Fibroblast of lung (primary cell): ENCODE data around the gene EYA3. TPM values are rescaled to one million over a fixed set of nuclear protein-coding genes. Genes with fewer than 3 reads are reported as not detected.

Source experiments
- DNase-seq, 2 donors: peaks; one replicate each; pipeline versions ENCODE4 v3.0.0 to v3.0.0-alpha.2; 2010; ENCODE audit warnings: low read depth in 2 of 2
- H2AFZ ChIP-seq: 2 replicates; pipeline ENCODE4 v1.5.1; 2012; ENCODE audit warnings: low read length, control low read depth, inconsistent platforms
- H3K27ac ChIP-seq: 2 replicates; pipeline ENCODE4 v1.5.1; 2011; ENCODE audit warnings: low read length, control low read depth; ENCODE audit not compliant: insufficient read depth
- H3K27me3 ChIP-seq: 2 replicates; pipeline ENCODE4 v1.5.1; 2011; ENCODE audit warnings: mild to moderate bottlenecking, low read length; ENCODE audit not compliant: control insufficient read depth, insufficient read depth
- H3K36me3 ChIP-seq: 2 replicates; pipeline ENCODE4 v1.5.1; 2011; ENCODE audit warnings: low read length; ENCODE audit not compliant: control insufficient read depth, insufficient read depth
- H3K4me1 ChIP-seq: 2 replicates; pipeline ENCODE4 v1.5.1; 2011; ENCODE audit warnings: low read length; ENCODE audit not compliant: control insufficient read depth, insufficient read depth; ENCODE audit errors: extremely low read depth
- H3K4me2 ChIP-seq: 2 replicates; pipeline ENCODE4 v1.5.1; 2011; ENCODE audit warnings: low read length, control low read depth; ENCODE audit not compliant: insufficient read depth; ENCODE audit errors: extremely low read depth
- H3K4me3 ChIP-seq, 4 experiments: fragments of 200-600 bp in 1 of 4; sonication (generic) in 1 of 4; replicated peaks in 1 of 4; 2 replicates each; pipeline ENCODE4 v1.5.1; 2011 to 2016; ENCODE audit warnings: low read length in 4 of 4, low read depth in 3 of 4, mild to moderate bottlenecking in 3 of 4, control low read depth in 2 of 4, inconsistent platforms in 1 of 4, mixed read lengths in 1 of 4; ENCODE audit not compliant: insufficient read depth in 1 of 4; ENCODE audit errors: control extremely low read depth in 1 of 4
- H3K79me2 ChIP-seq: 2 replicates; pipeline ENCODE4 v1.5.1; 2012; ENCODE audit warnings: mild to moderate bottlenecking, low read length, inconsistent platforms; ENCODE audit not compliant: control insufficient read depth, insufficient read depth
- H3K9ac ChIP-seq: 2 replicates; pipeline ENCODE4 v1.5.1; 2011; ENCODE audit warnings: mild to moderate bottlenecking, low read length, control low read depth; ENCODE audit not compliant: insufficient read depth
- H3K9me3 ChIP-seq: 2 replicates; pipeline ENCODE4 v1.5.1; 2012; ENCODE audit warnings: low read depth, low read length; ENCODE audit not compliant: control insufficient read depth, insufficient read depth
- H4K20me1 ChIP-seq: 2 replicates; pipeline ENCODE4 v1.5.1; 2011; ENCODE audit warnings: low read length; ENCODE audit not compliant: control insufficient read depth, insufficient read depth; ENCODE audit errors: extremely low read depth
- EZH2 ChIP-seq: IDR thresholded peaks from 2 replicates; pipeline ENCODE4 v1.5.1; 2012; ENCODE audit warnings: low read length, control low read depth, mild to moderate bottlenecking; ENCODE audit errors: missing control alignments
- polyA plus RNA-seq, 2 donors: library from polyadenylated mRNA; depleted of rRNA in 1 of 2; stranded (reverse) in 1 of 2; unstranded in 1 of 2; fragments of >200 nt; gene quantifications; 2 replicates each; pipeline ENCODE4 v1.2.1, GENCODE V29; 2011 to 2012; ENCODE audit warnings: missing spikeins in 1 of 2
- total RNA-seq: library from RNA; depleted of rRNA; stranded (reverse); fragments of >200 nt; gene quantifications from 2 replicates; pipeline ENCODE4 v1.2.1, GENCODE V29; 2014
- TF ChIP-seq, protein P1 (sequence below), 2 donors: IDR thresholded peaks in 1 of 2; conservative IDR thresholded peaks in 1 of 2; 1 replicate in 1 of 2; 2 replicates in 1 of 2; pipeline ENCODE4 v1.5.1; 2011 to 2012; ENCODE audit warnings: low read length in 2 of 2, control low read depth in 1 of 2, inconsistent platforms in 1 of 2, low read depth in 1 of 2, mild to moderate bottlenecking in 1 of 2

EYA3 gene
- total and polyA plus RNA-seq, 2 donors (not counting 1 experiment from before 2014, with no cell fraction given) = 11.2 to 17.5 TPM

DNA sequence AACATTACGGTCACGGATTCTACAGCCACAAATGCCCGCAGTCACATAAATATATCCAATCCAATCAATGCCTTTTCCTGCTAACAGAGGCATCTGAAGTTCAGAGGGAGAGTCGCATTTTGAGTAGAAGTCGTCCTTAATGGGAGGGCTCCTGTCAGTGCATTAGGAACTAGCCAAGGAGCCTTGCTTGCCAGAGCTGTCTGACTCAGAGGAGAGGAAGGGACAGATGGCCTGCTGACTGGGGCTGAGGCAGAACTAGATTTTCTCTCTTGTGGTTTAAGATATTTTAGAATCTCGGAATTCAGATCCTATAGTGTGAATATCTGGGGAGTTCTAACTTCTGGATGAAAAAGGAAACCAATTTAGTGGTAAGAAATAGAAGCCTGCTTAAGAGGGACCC lies 118.0 kb downstream of the EYA3 start:
- no peaks in the 10 kb centered on the region for H4K20me1 ChIP-seq
- H3K27ac ChIP-seq = peak overlapping the region; percentile 55
- peak; percentile 86 to 94 for DNase-seq
- no peak overlapping the region for H3K9ac ChIP-seq
- H3K4me3 ChIP-seq = no peak overlapping the region
- H3K27me3 ChIP-seq = no peaks in the 10 kb centered on the region
- H3K9me3 ChIP-seq = no peaks in the 10 kb centered on the region
- H3K36me3 ChIP-seq = peaks cover 8% of the 10 kb centered on the region
- peaks cover 19% of the 10 kb centered on the region for H3K4me1 ChIP-seq
- H3K79me2 ChIP-seq = no peaks in the 10 kb centered on the region
- TF ChIP-seq, protein P1, sequence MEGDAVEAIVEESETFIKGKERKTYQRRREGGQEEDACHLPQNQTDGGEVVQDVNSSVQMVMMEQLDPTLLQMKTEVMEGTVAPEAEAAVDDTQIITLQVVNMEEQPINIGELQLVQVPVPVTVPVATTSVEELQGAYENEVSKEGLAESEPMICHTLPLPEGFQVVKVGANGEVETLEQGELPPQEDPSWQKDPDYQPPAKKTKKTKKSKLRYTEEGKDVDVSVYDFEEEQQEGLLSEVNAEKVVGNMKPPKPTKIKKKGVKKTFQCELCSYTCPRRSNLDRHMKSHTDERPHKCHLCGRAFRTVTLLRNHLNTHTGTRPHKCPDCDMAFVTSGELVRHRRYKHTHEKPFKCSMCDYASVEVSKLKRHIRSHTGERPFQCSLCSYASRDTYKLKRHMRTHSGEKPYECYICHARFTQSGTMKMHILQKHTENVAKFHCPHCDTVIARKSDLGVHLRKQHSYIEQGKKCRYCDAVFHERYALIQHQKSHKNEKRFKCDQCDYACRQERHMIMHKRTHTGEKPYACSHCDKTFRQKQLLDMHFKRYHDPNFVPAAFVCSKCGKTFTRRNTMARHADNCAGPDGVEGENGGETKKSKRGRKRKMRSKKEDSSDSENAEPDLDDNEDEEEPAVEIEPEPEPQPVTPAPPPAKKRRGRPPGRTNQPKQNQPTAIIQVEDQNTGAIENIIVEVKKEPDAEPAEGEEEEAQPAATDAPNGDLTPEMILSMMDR (conservative IDR thresholded peaks at IDR 0.05 in 1 of 2, IDR thresholded peaks at IDR 0.05 in 1 of 2; ENCODE audit: low read depth in 1 of 2, low read length in 2 of 2) = no peak
- no peak for TF ChIP-seq EZH2
- H3K4me2 ChIP-seq = peak overlapping the region; percentile 6
- H2AFZ ChIP-seq = no peak overlapping the region

DNA sequence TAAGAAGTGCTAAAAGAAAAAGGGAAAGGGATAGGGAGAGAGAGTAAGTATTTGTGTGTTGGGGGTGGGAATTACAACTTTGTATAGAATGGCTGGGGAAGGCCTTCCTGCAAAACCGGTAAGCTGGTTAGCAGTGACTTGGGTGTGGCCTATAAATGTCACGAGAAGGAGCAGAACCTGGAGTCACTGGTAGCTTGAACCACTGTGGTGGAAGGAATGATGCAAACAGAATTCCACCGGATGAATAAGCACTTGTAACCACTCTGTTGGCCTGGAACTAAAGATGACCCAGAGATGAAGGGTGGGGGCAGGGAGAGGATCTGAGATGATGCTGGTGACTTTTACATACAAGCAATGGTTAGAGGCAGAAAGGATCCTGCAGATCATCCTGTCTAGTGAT lies 119.7 kb downstream of the EYA3 start:
- no peaks in the 10 kb centered on the region for H4K20me1 ChIP-seq
- no peaks in the 10 kb centered on the region for H3K27me3 ChIP-seq
- no peak overlapping the region for H3K9ac ChIP-seq
- H3K9me3 ChIP-seq = no peaks in the 10 kb centered on the region
- H3K4me2 ChIP-seq = peak overlapping the region; percentile 18
- DNase-seq = peak; percentile 92 to 95
- H3K36me3 ChIP-seq = peaks cover 9% of the 10 kb centered on the region
- no peak overlapping the region for H2AFZ ChIP-seq
- no peak overlapping the region for H3K4me3 ChIP-seq
- peaks cover 19% of the 10 kb centered on the region for H3K4me1 ChIP-seq
- peak overlapping the region; percentile 81 for H3K27ac ChIP-seq
- TF ChIP-seq, protein P1 (conservative IDR thresholded peaks at IDR 0.05 in 1 of 2, IDR thresholded peaks at IDR 0.05 in 1 of 2; ENCODE audit: low read depth in 1 of 2, low read length in 2 of 2) = no peak
- no peak for TF ChIP-seq EZH2
- H3K79me2 ChIP-seq = no peaks in the 10 kb centered on the region

DNA sequence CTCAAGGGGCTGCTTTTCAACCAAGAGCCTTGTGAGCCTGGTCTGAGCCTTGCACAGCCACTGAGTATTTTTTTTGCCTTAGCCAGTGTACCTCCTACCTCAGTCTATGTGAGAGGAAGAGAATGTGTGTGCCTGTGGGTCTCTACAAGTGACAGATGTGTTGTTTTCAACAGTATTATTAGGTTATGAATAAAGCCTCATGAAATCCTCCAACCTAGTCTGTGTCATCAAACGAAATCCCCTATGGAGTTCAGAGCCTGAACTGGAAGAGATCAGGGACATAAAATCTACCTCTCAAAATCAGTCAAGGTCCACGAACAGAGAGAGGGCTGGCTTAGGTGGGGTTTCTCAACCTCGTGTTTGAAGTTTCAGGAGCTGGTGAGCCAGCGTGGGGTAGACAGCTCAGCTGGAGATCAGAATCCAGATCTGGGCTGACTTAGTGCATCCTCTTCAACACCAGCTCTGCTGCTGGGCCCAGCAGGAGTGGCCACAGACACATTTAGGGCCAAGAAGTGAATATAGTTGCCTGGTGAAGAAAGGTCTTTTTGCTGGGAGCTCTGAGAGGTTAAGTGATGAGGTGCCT lies 120.4 kb downstream of the EYA3 start:
- H3K4me1 ChIP-seq = peaks cover 19% of the 10 kb centered on the region
- H2AFZ ChIP-seq = no peak overlapping the region
- no peak overlapping the region for H3K9ac ChIP-seq
- H3K79me2 ChIP-seq = peaks cover 2% of the 10 kb centered on the region
- H3K36me3 ChIP-seq = peaks cover 8% of the 10 kb centered on the region
- DNase-seq = no peak
- H3K27me3 ChIP-seq = no peaks in the 10 kb centered on the region
- peak overlapping the region; percentile 18 for H3K4me2 ChIP-seq
- TF ChIP-seq EZH2 = no peak
- TF ChIP-seq, protein P1 (conservative IDR thresholded peaks at IDR 0.05 in 1 of 2, IDR thresholded peaks at IDR 0.05 in 1 of 2; ENCODE audit: low read depth in 1 of 2, low read length in 2 of 2) = no peak
- no peaks in the 10 kb centered on the region for H4K20me1 ChIP-seq
- no peaks in the 10 kb centered on the region for H3K9me3 ChIP-seq
- peak overlapping the region; percentile 81 for H3K27ac ChIP-seq
- H3K4me3 ChIP-seq = no peak overlapping the region
